ENCODE results near the gene TBCB. TPM values are rescaled to one million over a fixed set of nuclear protein-coding genes. Genes with fewer than 3 reads are reported as not detected.

The TBCB gene
- total and polyA plus RNA-seq, 9 of the 15 experiments (the other 6 are each of a cell fraction or from before 2014, with no cell fraction given) = 3.5 to 115 (median 58.9) TPM

GRCh38 chr19:36073121-36073876, 42.0 kb upstream of the TBCB start (continued):
- TF ChIP-seq PBX2 (CRISPR knock-in tag; IDR thresholded peaks at IDR 0.05; ENCODE audit: low read depth) = peak; percentile 58
- peak; percentile 74 for TF ChIP-seq PBX2 (tag; conservative IDR thresholded peaks at IDR 0.05; ENCODE audit: low read depth)
- TF ChIP-seq TAF15 (IDR thresholded peaks at IDR 0.05; ENCODE audit: low read depth, low read length) = no peak

- H3K4me3 ChIP-seq = no peak overlapping the region
- FAIRE-seq (no peak), DNase-seq (ENCODE audit: extremely low read depth in 1 of 4, low spot score in 3 of 4) (no peak), ATAC-seq (no peak)
- no peak overlapping the region for H3K4me2 ChIP-seq (ENCODE audit: insufficient read depth, low read length)
- no peaks in the 10 kb centered on the region for H3K79me2 ChIP-seq (ENCODE audit: control insufficient read depth, insufficient read depth, low read length)
- intact Hi-C loops (cut with micrococcal nuclease) (no loop called here), in situ Hi-C loops (cut with MboI) (no loop called here)
- H3K4me1 ChIP-seq (replicated peaks in 1 of 2; ENCODE audit: control insufficient read depth in 2 of 2, insufficient read depth in 2 of 2, low read length in 2 of 2) = no peaks in the 10 kb centered on the region
- POLR2A ChIA-PET = interaction anchor here (0.7 kb wide), 1 partner anchor 12 kb away, joined by 3 read pairs; no protein-coding TSS in a partner anchor
- H3K9me3 ChIP-seq (replicated peaks; ENCODE audit: control insufficient read depth, insufficient read depth, low read depth, low read length) = no peaks in the 10 kb centered on the region
- WGBS (ENCODE audit: insufficient coverage, low coverage, missing lambda C conversion rate) = 80% methylated on average over 3 of the region's 3 CpGs
- no peaks in the 10 kb centered on the region; the same call in 1 of the 2 replicates for H4K20me1 ChIP-seq (replicated peaks; ENCODE audit: control insufficient read depth, insufficient read depth, low read length)
- CTCF ChIA-PET (ENCODE audit: low intra/inter-chr PET ratio) = no interaction called here
- no peaks in the 10 kb centered on the region for H3K27me3 ChIP-seq (ENCODE audit: control insufficient read depth in 2 of 2, insufficient read depth in 2 of 2, low read length in 2 of 2)
- H3K27ac ChIP-seq (ENCODE audit: extremely low read depth, low read depth, low read length) = no peak overlapping the region
- no TSS peak for BruUV-seq (replicated peaks)
- H3K9me1 ChIP-seq (ENCODE audit: control insufficient read depth, insufficient read depth, low read length) = no peaks in the 10 kb centered on the region
- H2AFZ ChIP-seq (ENCODE audit: low read depth, low read length) = no peak overlapping the region
- H3K36me3 ChIP-seq (ENCODE audit: control insufficient read depth, insufficient read depth, low read length) = peaks cover 86% of the 10 kb centered on the region
- H3K9ac ChIP-seq (ENCODE audit: insufficient read depth in 1 of 2, low read depth in 2 of 2, low read length in 2 of 2) = no peak overlapping the region
- no peak for TF ChIP-seq ZFP36 (IDR thresholded peaks at IDR 0.05; ENCODE audit: low read depth, low read length, partially characterized antibody)
- TF ChIP-seq RBM25 (IDR thresholded peaks at IDR 0.05; ENCODE audit: low read depth, low read length, severe bottlenecking) = no peak
- TF ChIP-seq ZNF561 (CRISPR knock-in tag; conservative IDR thresholded peaks at IDR 0.05) = no peak
- no peak for TF ChIP-seq ZNF165 (CRISPR knock-in tag; IDR thresholded peaks at IDR 0.05; ENCODE audit: borderline replicate concordance)
- no peak for TF ChIP-seq CBFA2T2 (conservative IDR thresholded peaks at IDR 0.05)
- no peak for TF ChIP-seq ZNF518B (CRISPR knock-in tag; IDR thresholded peaks at IDR 0.05)
- TF ChIP-seq NKRF (IDR thresholded peaks at IDR 0.05; ENCODE audit: borderline replicate concordance) = no peak
- TF ChIP-seq XRCC5 (IDR thresholded peaks at IDR 0.05; ENCODE audit: low read depth, low read length) = no peak
These were observed 35.8 kb upstream of the TBCB start for GRCh38 chr19:36079389-36079945.

Measured in K562 (cell line).